ENCODE results near the gene GTF2F1. TPM values are rescaled to one million over a fixed set of nuclear protein-coding genes. Genes with fewer than 3 reads are reported as not detected.
A peak's percentile ranks its signal among the peaks of the same experiment; 100 is the strongest.

Gene GTF2F1
- total and polyA plus RNA-seq, 10 donors: 28.3 to 51.4 (median 41.5) TPM

DNA sequence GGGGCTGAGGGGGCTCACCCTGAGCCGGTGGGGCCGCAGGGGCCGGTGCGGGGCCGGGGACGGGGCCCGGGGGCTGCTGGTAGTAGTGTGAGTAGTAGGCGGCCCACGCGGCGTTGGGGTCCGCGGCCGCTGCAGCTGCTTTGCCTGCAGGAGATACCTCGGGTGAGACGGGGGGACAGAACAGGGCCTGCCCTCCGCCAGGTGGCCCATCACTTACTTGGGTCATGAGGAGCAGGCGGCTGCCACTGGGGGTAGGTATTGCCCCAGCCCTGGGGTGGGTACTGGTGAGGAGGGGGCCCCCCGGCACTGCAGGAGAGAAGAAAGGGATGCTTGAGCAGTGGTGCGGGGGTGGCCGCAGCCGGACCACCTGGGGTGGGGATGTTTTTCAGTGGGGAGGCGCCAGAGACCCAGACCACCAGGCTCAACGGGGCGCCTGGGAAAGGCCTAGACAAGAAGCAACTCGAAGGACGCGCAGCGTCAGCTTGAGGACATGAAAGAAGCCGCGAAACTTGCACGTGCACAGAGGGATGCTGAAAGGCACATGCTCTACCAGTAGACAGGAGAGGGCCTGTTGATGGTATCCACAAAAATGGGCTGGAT, 22.7 kb upstream of the GTF2F1 start:
- Histone ChIP-seq H3K4me3 (no peak overlapping the region), H3K9me3 (no peaks in the 10 kb centered on the region), H3K27ac (no peak overlapping the region), H3K4me1 (peaks cover 0 to 18% (median 0%) of the 10 kb centered on the region in 6 donors), H3K36me3 (peaks cover 3 to 81% (median 72%) of the 10 kb centered on the region in 6 donors), H3K27me3 (replicated peaks in 1 of 7) (no peaks in the 10 kb centered on the region)
- no peak for DNase-seq
- intact Hi-C loops (cut with DNase I; ENCODE audit: low total_unique reads): no loop called here
- 92 to 98% (median 94%) methylated on average over 15 to 32 of the region's 32 CpGs for WGBS, 5 donors
- TF ChIP-seq POLR2AphosphoS5 (IDR thresholded peaks at IDR 0.05) (no peak), POLR2A (IDR thresholded peaks at IDR 0.05) (no peak)
- TF ChIP-seq, protein P1, sequence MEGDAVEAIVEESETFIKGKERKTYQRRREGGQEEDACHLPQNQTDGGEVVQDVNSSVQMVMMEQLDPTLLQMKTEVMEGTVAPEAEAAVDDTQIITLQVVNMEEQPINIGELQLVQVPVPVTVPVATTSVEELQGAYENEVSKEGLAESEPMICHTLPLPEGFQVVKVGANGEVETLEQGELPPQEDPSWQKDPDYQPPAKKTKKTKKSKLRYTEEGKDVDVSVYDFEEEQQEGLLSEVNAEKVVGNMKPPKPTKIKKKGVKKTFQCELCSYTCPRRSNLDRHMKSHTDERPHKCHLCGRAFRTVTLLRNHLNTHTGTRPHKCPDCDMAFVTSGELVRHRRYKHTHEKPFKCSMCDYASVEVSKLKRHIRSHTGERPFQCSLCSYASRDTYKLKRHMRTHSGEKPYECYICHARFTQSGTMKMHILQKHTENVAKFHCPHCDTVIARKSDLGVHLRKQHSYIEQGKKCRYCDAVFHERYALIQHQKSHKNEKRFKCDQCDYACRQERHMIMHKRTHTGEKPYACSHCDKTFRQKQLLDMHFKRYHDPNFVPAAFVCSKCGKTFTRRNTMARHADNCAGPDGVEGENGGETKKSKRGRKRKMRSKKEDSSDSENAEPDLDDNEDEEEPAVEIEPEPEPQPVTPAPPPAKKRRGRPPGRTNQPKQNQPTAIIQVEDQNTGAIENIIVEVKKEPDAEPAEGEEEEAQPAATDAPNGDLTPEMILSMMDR (IDR thresholded peaks at IDR 0.05 in 8 of 11, conservative IDR thresholded peaks at IDR 0.05 in 3 of 11): no peak

DNA sequence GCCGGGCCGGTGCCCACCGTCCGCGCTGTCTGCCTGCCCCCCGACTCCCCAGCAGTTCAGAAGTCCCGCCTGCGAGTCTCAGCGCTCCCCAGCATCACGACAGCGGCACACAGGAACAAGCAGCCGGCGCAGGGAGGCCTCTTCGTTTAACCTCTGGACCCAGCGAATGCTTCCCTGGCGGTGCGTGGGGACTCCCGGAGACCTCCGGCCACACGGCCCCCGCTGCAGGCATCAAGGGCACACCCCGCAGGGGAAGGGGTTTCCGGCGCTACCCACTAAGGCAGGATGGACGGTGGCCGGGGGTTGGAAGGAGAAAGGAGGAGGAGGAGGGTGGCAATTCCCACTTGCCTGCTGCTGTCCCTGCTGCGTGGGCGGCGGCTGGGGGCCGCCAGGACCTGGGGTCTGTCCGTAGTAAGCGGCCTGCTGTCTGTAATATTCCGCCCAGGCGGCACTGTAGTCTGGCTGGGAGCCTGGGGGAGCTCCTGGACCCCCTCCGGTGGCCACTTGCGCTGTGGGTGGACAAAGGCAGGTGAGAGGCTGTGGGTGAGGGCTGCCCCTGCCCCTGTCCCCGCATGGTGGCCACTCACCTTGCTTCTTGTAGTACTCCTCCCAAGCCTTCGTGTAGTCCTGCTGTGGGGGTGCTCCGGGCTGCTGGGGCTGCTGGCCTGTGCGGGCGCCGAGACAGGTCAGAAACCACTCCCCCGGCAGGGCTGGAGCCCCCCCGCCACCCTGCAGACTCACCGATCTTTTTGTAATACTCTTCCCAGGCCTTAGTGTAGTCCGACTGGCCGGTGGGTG, 22.0 kb upstream of the GTF2F1 start:
- 92 to 94% (median 93%) methylated on average over 39 to 47 of the region's 47 CpGs for WGBS, 5 donors
- intact Hi-C loops (cut with DNase I; ENCODE audit: low total_unique reads): no loop called here
- peaks cover 3 to 74% (median 65%) of the 10 kb centered on the region in 6 donors for H3K36me3 ChIP-seq

DNA sequence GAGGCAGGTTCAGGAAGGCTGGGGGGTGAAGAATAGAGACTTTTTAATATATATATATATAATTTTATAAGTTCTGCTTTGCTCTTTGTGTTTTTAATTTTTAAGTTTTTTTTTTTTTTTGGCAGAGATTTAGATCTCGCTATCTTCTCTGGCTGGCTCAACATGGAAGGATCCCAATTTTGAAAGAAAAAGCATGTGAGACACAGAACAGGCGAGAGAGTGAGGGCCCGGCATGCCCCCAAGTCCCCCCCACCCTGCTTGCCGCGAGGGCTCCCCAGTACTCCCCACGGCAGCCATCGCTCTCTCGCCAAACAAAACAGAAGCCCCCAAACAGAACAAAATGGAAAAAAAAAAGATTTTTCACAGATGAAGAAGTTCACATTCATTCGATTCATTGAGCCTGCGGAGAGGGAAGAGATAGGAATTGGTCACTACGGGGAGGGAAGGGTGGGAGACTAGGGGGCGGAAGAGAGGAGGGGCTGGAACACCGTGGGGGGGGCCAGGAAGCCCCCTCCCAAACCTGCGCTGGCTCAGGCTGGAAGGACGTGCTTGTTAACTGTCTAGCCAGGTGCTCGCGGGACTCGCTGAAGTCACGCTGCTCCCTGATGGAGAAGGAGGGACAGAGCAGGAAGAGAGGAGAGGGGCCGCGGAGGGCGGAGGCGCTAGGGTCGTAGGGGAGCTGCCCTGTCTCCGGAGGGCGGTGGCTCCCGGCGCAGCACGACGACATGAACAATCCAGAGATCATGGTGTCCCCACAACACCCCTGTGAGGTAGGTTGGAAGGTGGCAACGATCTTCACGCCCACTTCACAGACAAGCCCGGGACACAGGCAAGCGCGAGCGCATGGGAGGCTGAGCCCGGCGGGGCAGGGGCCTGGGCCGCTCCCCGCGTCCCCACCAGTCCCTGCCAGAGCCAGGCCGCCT, 21.0 kb upstream of the GTF2F1 start:
- H3K27ac ChIP-seq: peak overlapping the region in 4 of 8 donors; percentile 18 to 51 (median 50)
- intact Hi-C loops (cut with DNase I; ENCODE audit: low total_unique reads): no loop called here
- H3K36me3 ChIP-seq: peaks cover 3 to 64% (median 55%) of the 10 kb centered on the region in 6 donors
- H3K27me3 ChIP-seq (replicated peaks in 1 of 7): no peaks in the 10 kb centered on the region
- no peak overlapping the region for H3K4me3 ChIP-seq
- no peak for DNase-seq
- no peaks in the 10 kb centered on the region for H3K9me3 ChIP-seq
- WGBS, 5 donors: 84 to 91% (median 86%) methylated on average over 41 to 42 of the region's 42 CpGs
- H3K4me1 ChIP-seq: peaks cover 0 to 5% (median 0%) of the 10 kb centered on the region in 6 donors
- TF ChIP-seq POLR2A (IDR thresholded peaks at IDR 0.05) (no peak), POLR2AphosphoS5 (IDR thresholded peaks at IDR 0.05) (peak in 2 of 3 donors; percentile 17 to 55)
- TF ChIP-seq, protein P1 (IDR thresholded peaks at IDR 0.05 in 8 of 11, conservative IDR thresholded peaks at IDR 0.05 in 3 of 11): no peak

More for the DNA sequence above, 22.0 kb upstream of the GTF2F1 start:
- H3K4me3 ChIP-seq: no peak overlapping the region
- DNase-seq: no peak
- H3K27ac ChIP-seq: no peak overlapping the region
- TF ChIP-seq, protein P1 (IDR thresholded peaks at IDR 0.05 in 8 of 11, conservative IDR thresholded peaks at IDR 0.05 in 3 of 11): no peak
- TF ChIP-seq POLR2AphosphoS5 (IDR thresholded peaks at IDR 0.05): peak in 1 of 3 donors; percentile 10
- no peaks in the 10 kb centered on the region for H3K9me3 ChIP-seq
- H3K27me3 ChIP-seq (replicated peaks in 1 of 7): no peaks in the 10 kb centered on the region
- peaks cover 0 to 11% (median 0%) of the 10 kb centered on the region in 6 donors for H3K4me1 ChIP-seq
